Smooth muscle cell (in vitro differentiated cells): ENCODE results near the gene SH3GLB1. TPM values are rescaled to one million over a fixed set of nuclear protein-coding genes. Genes with fewer than 3 reads are reported as not detected.

Source experiments
- DNase-seq: peaks from one replicate; lab custom pipeline; 2025; ENCODE audit not compliant: unreplicated experiment; lab: John Stamatoyannopoulos, UW
- H2AFZ ChIP-seq: fragments of 200-600 bp; sonication (generic); 2 replicates; pipeline ENCODE4 v1.6.0; 2016; ENCODE audit warnings: antibody characterized with exemption, low read depth, mild to moderate bottlenecking
- H3F3A ChIP-seq: fragments of 200-600 bp; sonication (generic); 2 replicates; pipeline ENCODE4 v1.6.0; 2017; ENCODE audit warnings: antibody characterized with exemption, low read depth
- H3K27ac ChIP-seq: fragments of 200-600 bp; sonication (generic); 2 replicates; pipeline ENCODE4 v1.5.1; 2016; ENCODE audit warnings: low read depth, mild to moderate bottlenecking
- H3K27me3 ChIP-seq: fragments of 200-600 bp; sonication (generic); 2 replicates; pipeline ENCODE4 v1.6.1; 2016; ENCODE audit warnings: low read depth, mild to moderate bottlenecking
- H3K36me3 ChIP-seq: fragments of 200-600 bp; sonication (generic); 2 replicates; pipeline ENCODE4 v1.5.1; 2016; ENCODE audit warnings: low read depth
- H3K4me1 ChIP-seq: fragments of 200-600 bp; sonication (generic); 2 replicates; pipeline ENCODE4 v1.5.1; 2016; ENCODE audit warnings: low read depth
- H3K4me2 ChIP-seq: fragments of 200-600 bp; sonication (generic); 2 replicates; pipeline ENCODE4 v1.6.0; 2016; ENCODE audit warnings: mild to moderate bottlenecking
- H3K4me3 ChIP-seq: fragments of 200-600 bp; sonication (generic); 2 replicates; pipeline ENCODE4 v1.5.1; 2016; ENCODE audit warnings: mild to moderate bottlenecking
- H3K79me2 ChIP-seq: fragments of 200-600 bp; sonication (generic); 2 replicates; pipeline ENCODE4 v1.6.0; 2016; ENCODE audit warnings: low read depth, mild to moderate bottlenecking
- H3K9ac ChIP-seq: fragments of 200-600 bp; sonication (generic); 2 replicates; pipeline ENCODE4 v1.6.0; 2016; ENCODE audit warnings: low read depth
- H3K9me3 ChIP-seq: fragments of 200-600 bp; sonication (generic); replicated peaks from 2 replicates; pipeline ENCODE4 v1.5.1; 2016; ENCODE audit warnings: low read depth
- H4K20me1 ChIP-seq: fragments of 200-600 bp; sonication (generic); 2 replicates; pipeline ENCODE4 v1.6.0; 2016; ENCODE audit warnings: low read depth
- CTCF ChIP-seq: fragments of 200-600 bp; sonication (generic); IDR thresholded peaks from 2 replicates; pipeline ENCODE4 v1.5.1; 2017; ENCODE audit warnings: borderline replicate concordance, mild to moderate bottlenecking, antibody characterized with exemption; ENCODE audit not compliant: insufficient read depth, poor library complexity, severe bottlenecking
- WGBS: methylation state at CpG from one replicate; pipeline ENCODE4 v1.1.7; 2016; ENCODE audit warnings: low lambda C conversion rate; 5-methylcytosine and 5-hydroxymethylcytosine counted together
- polyA plus RNA-seq: library from polyadenylated mRNA; unstranded; fragments of >200 nt; fragmentation: Nextera tagmentation; extraction: Ambion mirVana; gene quantifications from 2 replicates; pipeline ENCODE4 v1.2.1, GENCODE V29; 2016
- total RNA-seq: library from RNA; depleted of rRNA; stranded (reverse); fragments of >200 nt; gene quantifications from 2 replicates; pipeline ENCODE4 v1.2.3, GENCODE V29; 2014

The SH3GLB1 gene
- total and polyA plus RNA-seq, 2 experiments from 2014 or later, result 69.0 to 86.8 TPM

GRCh38 chr1:86776108-86776507 is 71.7 kb downstream of the SH3GLB1 start:
- Histone ChIP-seq H3K4me3 (no peak overlapping the region), H3K36me3 (no peaks in the 10 kb centered on the region), H4K20me1 (no peaks in the 10 kb centered on the region), H3K27ac (peak overlapping the region; percentile 88), H3K4me2 (peak overlapping the region; percentile 75), H3K27me3 (no peaks in the 10 kb centered on the region), H3K9ac (no peak overlapping the region), H3K4me1 (peaks cover 25% of the 10 kb centered on the region), H3K9me3 (no peaks in the 10 kb centered on the region), H3F3A (peaks cover 16% of the 10 kb centered on the region), H2AFZ (no peak overlapping the region), H3K79me2 (no peaks in the 10 kb centered on the region)
- TF ChIP-seq CTCF, result no peak
- WGBS, result 94% methylated on average over 2 of the region's 2 CpGs
- no peak for DNase-seq

- H3K9me3 ChIP-seq, result no peaks in the 10 kb centered on the region
- no peak for TF ChIP-seq CTCF
- no peak overlapping the region for H3K27ac ChIP-seq
- peaks cover 11% of the 10 kb centered on the region for H3F3A ChIP-seq
- no peak overlapping the region for H2AFZ ChIP-seq
- H3K9ac ChIP-seq, result no peak overlapping the region
- 83% methylated on average over 2 of the region's 2 CpGs for WGBS
- H3K36me3 ChIP-seq, result no peaks in the 10 kb centered on the region
- H3K4me1 ChIP-seq, result peaks cover 21% of the 10 kb centered on the region
- H4K20me1 ChIP-seq, result no peaks in the 10 kb centered on the region
- no peak overlapping the region for H3K4me3 ChIP-seq
- DNase-seq, result no peak
- H3K79me2 ChIP-seq, result no peaks in the 10 kb centered on the region
- H3K27me3 ChIP-seq, result no peaks in the 10 kb centered on the region
- H3K4me2 ChIP-seq, result no peak overlapping the region
Observed at GRCh38 chr1:86778569-86779239, 74.3 kb downstream of the SH3GLB1 start.

- Histone ChIP-seq H3K27ac (no peak overlapping the region), H3K79me2 (no peaks in the 10 kb centered on the region), H3K27me3 (no peaks in the 10 kb centered on the region), H2AFZ (no peak overlapping the region), H4K20me1 (no peaks in the 10 kb centered on the region), H3K9ac (no peak overlapping the region), H3K4me2 (no peak overlapping the region), H3K9me3 (no peaks in the 10 kb centered on the region), H3K36me3 (no peaks in the 10 kb centered on the region), H3K4me3 (no peak overlapping the region), H3F3A (peaks cover 10% of the 10 kb centered on the region), H3K4me1 (peaks cover 13% of the 10 kb centered on the region)
- 80% methylated on average over 8 of the region's 8 CpGs for WGBS
- no peak for TF ChIP-seq CTCF
- no peak for DNase-seq
Observed at GRCh38 chr1:86779308-86780191, 75.2 kb downstream of the SH3GLB1 start.

- Histone ChIP-seq H3K4me1 (no peaks in the 10 kb centered on the region), H4K20me1 (no peaks in the 10 kb centered on the region), H3K79me2 (no peaks in the 10 kb centered on the region), H3K27me3 (no peaks in the 10 kb centered on the region), H3K9me3 (no peaks in the 10 kb centered on the region), H3F3A (peaks cover 7% of the 10 kb centered on the region), H3K27ac (no peak overlapping the region), H3K4me2 (no peak overlapping the region), H3K36me3 (no peaks in the 10 kb centered on the region), H2AFZ (peak overlapping the region; percentile 51), H3K9ac (no peak overlapping the region), H3K4me3 (no peak overlapping the region)
- no peak for DNase-seq
- no peak for TF ChIP-seq CTCF
Observed at GRCh38 chr1:86782482-86782881, 78.1 kb downstream of the SH3GLB1 start.
